NB4 (cell line): ENCODE data around the gene MRE11.

Experiments
- CTCF ChIP-seq: IDR thresholded peaks from one replicate; pipeline ENCODE4 v1.5.1; 2012; ENCODE audit warnings: low read depth, low read length
- MAX ChIP-seq: IDR thresholded peaks from 2 replicates; pipeline ENCODE4 v1.6.1; 2011; ENCODE audit warnings: low read depth, low read length
- POLR2A ChIP-seq: IDR thresholded peaks from 2 replicates; pipeline ENCODE4 v1.6.1; 2011; ENCODE audit warnings: mild to moderate bottlenecking; ENCODE audit not compliant: insufficient read length; ENCODE audit errors: extremely low read depth

GRCh38 chr11:94424011-94424410, 69.6 kb downstream of the MRE11 start:
- TF ChIP-seq CTCF (no peak), MAX (no peak), POLR2A (no peak)
